ENCODE results near the gene PNPLA3.

PNPLA3 gene

DNA sequence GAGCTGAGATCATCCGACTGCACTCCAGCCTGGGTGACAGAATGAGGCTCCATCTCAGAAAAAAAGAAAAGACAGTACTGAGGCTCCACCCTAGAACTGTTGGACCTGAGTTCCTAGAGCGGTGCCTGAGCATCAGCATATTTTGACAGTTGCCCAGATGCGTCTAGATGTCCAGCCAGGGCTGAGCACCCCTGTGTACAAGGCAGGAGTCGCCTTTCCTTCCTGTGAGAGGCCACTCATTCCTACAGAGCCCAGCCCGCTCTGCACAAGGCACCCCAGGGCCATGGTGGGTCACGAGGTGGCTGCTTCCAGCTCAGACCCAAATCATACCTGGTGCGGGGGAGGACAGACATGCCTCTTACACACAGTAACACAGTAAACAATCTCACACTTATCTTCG is 47.5 kb downstream of the PNPLA3 start:
- Histone ChIP-seq H3K36me3 (ENCODE audit: insufficient read depth) (no peaks in the 10 kb centered on the region), H3K9ac (no peak overlapping the region), H3K4me2 (no peak overlapping the region), H2AFZ (ENCODE audit: low read depth) (no peak overlapping the region), H3K79me2 (ENCODE audit: insufficient read depth, low read depth) (no peaks in the 10 kb centered on the region), H3K27ac (no peak overlapping the region), H3K4me3 (IDR thresholded peaks at IDR 0.05; ENCODE audit: insufficient read depth, low read depth, low read length) (no peak overlapping the region), H4K20me1 (ENCODE audit: insufficient read depth) (no peaks in the 10 kb centered on the region), H3K27me3 (ENCODE audit: insufficient read depth, low read depth) (no peaks in the 10 kb centered on the region), H3K4me1 (ENCODE audit: low read depth, poor library complexity, severe bottlenecking) (no peaks in the 10 kb centered on the region)
- TF ChIP-seq, protein P1, sequence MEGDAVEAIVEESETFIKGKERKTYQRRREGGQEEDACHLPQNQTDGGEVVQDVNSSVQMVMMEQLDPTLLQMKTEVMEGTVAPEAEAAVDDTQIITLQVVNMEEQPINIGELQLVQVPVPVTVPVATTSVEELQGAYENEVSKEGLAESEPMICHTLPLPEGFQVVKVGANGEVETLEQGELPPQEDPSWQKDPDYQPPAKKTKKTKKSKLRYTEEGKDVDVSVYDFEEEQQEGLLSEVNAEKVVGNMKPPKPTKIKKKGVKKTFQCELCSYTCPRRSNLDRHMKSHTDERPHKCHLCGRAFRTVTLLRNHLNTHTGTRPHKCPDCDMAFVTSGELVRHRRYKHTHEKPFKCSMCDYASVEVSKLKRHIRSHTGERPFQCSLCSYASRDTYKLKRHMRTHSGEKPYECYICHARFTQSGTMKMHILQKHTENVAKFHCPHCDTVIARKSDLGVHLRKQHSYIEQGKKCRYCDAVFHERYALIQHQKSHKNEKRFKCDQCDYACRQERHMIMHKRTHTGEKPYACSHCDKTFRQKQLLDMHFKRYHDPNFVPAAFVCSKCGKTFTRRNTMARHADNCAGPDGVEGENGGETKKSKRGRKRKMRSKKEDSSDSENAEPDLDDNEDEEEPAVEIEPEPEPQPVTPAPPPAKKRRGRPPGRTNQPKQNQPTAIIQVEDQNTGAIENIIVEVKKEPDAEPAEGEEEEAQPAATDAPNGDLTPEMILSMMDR (conservative IDR thresholded peaks at IDR 0.05; ENCODE audit: low read depth, low read length): no peak

DNA sequence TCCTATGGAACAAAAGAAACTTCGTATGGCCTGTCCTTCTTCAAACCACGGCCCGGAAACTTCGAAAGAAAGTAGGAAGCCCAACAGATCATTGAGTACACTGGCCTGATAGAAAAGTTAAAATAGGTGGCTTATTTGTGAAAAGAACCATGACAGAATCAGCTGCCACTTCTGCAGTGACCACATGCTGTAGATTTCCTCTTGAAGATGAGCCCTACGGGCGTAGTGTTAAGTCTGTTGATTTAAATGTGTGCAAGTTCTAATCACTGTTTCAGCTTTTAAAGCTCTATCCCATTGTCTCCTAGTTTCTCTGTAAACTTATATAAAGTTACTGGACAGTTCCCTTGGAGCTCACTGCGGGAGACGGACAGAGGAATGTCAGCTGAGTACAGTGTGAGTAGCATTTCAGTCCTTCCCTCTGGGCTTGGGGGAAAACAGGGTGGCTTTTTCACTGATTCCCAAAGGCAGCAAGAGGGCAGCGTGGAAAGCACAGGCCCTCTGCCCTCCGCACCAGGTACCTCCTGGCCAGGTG is 49.4 kb downstream of the PNPLA3 start:
- Histone ChIP-seq H3K9ac (no peak overlapping the region), H3K27me3 (ENCODE audit: insufficient read depth, low read depth) (no peaks in the 10 kb centered on the region), H3K4me3 (IDR thresholded peaks at IDR 0.05; ENCODE audit: insufficient read depth, low read depth, low read length) (no peak overlapping the region), H3K4me1 (ENCODE audit: low read depth, poor library complexity, severe bottlenecking) (no peaks in the 10 kb centered on the region), H3K4me2 (no peak overlapping the region), H2AFZ (ENCODE audit: low read depth) (no peak overlapping the region), H3K27ac (no peak overlapping the region), H4K20me1 (ENCODE audit: insufficient read depth) (no peaks in the 10 kb centered on the region), H3K36me3 (ENCODE audit: insufficient read depth) (no peaks in the 10 kb centered on the region), H3K79me2 (ENCODE audit: insufficient read depth, low read depth) (no peaks in the 10 kb centered on the region)
- TF ChIP-seq, protein P1 (conservative IDR thresholded peaks at IDR 0.05; ENCODE audit: low read depth, low read length): no peak

DNA sequence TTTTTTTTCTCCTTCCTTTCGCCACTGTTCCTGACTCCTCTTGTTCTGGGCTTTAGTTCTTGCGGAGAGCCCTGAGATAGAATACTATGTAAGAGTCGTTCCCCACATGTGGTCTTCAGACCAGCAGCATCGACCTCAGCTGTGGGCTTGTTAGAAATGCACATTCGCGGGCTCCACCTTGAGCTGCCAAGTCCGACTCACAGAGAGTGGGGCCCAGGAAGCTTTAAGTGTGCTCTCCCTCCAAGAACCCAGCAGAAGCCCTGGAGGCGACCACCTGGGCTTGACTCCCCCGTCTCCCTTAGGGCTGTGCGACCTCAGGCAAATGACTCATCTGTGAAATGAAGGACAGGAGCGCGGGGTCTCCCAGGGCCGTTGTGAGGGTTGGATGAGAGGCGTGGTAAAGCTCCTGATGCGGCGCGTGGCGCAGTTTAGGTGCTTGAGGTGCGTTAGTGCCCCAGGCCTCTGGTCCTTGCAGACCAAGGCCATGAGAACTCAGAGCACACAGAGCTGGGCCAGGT is 50.5 kb downstream of the PNPLA3 start:
- H3K27me3 ChIP-seq (ENCODE audit: insufficient read depth, low read depth): no peaks in the 10 kb centered on the region
- H3K79me2 ChIP-seq (ENCODE audit: insufficient read depth, low read depth): no peaks in the 10 kb centered on the region
- H2AFZ ChIP-seq (ENCODE audit: low read depth): no peak overlapping the region
- no peak overlapping the region for H3K4me3 ChIP-seq (IDR thresholded peaks at IDR 0.05; ENCODE audit: insufficient read depth, low read depth, low read length)
- TF ChIP-seq, protein P1 (conservative IDR thresholded peaks at IDR 0.05; ENCODE audit: low read depth, low read length): no peak
- no peak overlapping the region for H3K27ac ChIP-seq
- H3K36me3 ChIP-seq (ENCODE audit: insufficient read depth): no peaks in the 10 kb centered on the region
- H3K4me2 ChIP-seq: no peak overlapping the region
- H3K4me1 ChIP-seq (ENCODE audit: low read depth, poor library complexity, severe bottlenecking): no peaks in the 10 kb centered on the region
- no peaks in the 10 kb centered on the region for H4K20me1 ChIP-seq (ENCODE audit: insufficient read depth)
- H3K9ac ChIP-seq: no peak overlapping the region

DNA sequence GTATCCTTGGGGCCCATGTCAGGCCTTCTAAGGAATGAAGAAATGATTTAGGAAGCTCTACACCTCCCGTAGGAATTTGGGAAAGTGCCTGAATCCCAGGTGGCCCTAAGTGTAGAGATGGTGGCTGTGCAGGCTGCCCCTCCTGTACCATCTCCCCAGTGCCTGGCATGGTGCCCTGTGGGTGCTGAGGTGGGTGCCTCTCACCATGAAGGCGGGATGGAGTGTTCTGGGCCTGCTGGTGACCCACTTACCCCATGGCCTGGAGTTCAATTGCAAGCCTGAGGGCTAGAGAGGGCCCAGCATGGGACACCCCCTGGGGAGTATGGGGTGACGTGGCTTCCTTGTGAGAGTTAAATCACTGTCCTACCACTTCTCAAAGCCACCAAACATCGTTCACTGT is 51.4 kb downstream of the PNPLA3 start:
- Histone ChIP-seq H2AFZ (ENCODE audit: low read depth) (no peak overlapping the region), H3K79me2 (ENCODE audit: insufficient read depth, low read depth) (no peaks in the 10 kb centered on the region), H3K9ac (no peak overlapping the region), H3K4me1 (ENCODE audit: low read depth, poor library complexity, severe bottlenecking) (no peaks in the 10 kb centered on the region), H3K4me2 (no peak overlapping the region), H3K4me3 (IDR thresholded peaks at IDR 0.05; ENCODE audit: insufficient read depth, low read depth, low read length) (no peak overlapping the region), H4K20me1 (ENCODE audit: insufficient read depth) (no peaks in the 10 kb centered on the region), H3K27me3 (ENCODE audit: insufficient read depth, low read depth) (no peaks in the 10 kb centered on the region), H3K36me3 (ENCODE audit: insufficient read depth) (no peaks in the 10 kb centered on the region), H3K27ac (no peak overlapping the region)
- TF ChIP-seq, protein P1 (conservative IDR thresholded peaks at IDR 0.05; ENCODE audit: low read depth, low read length): no peak
